ENCODE measurements around the gene LAMB4.

DNA sequence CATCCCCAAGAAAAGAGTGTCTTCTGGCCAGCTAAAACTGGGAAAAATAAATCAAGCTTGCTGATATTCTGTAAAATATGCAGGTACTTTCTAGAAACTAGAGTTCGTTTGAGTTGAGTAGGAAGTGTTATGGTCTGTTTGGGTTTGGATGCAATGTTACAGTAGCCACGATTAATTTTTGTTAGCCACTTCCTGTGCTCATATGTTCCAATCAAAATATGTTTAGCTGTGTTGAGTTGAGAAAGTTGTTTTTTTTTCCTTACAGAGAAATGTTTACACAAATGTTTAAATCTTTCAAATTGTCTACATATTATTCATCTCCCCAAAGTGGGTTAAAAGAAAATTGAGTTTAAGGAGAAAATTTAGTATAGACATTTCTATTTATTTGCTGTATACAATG, 115.9 kb downstream of the LAMB4 start:
- TF ChIP-seq CTCF (conservative IDR thresholded peaks at IDR 0.05 in 1 of 2, IDR thresholded peaks at IDR 0.05 in 1 of 2; ENCODE audit: low read depth in 1 of 2, low read length in 2 of 2) (no peak), EZH2 (IDR thresholded peaks at IDR 0.05; ENCODE audit: low read length, missing control alignments) (no peak)
